Spinal cord (tissue), 10 donors: ENCODE results near the gene SPOCD1. TPM values are rescaled to one million over a fixed set of nuclear protein-coding genes. Genes with fewer than 3 reads are reported as not detected.
A peak's percentile ranks its signal among the peaks of the same experiment; 100 is the strongest.

ENCODE experiments used
- DNase-seq, 6 donors: peaks; one replicate each; pipeline versions ENCODE4 v3.0.0 to v3.0.0-alpha.2; 2013 to 2015; ENCODE audit warnings: low spot score in 6 of 6, low read depth in 4 of 6
- H3K27ac ChIP-seq: one replicate; pipeline ENCODE4 v1.5.1; 2013; ENCODE audit warnings: low read depth, low read length, control low read depth
- H3K27me3 ChIP-seq: one replicate; pipeline ENCODE4 v1.6.1; 2013; ENCODE audit warnings: low read length; ENCODE audit not compliant: control insufficient read depth, insufficient read depth
- H3K36me3 ChIP-seq: one replicate; pipeline ENCODE4 v1.6.1; 2013; ENCODE audit warnings: low read length; ENCODE audit not compliant: control insufficient read depth, insufficient read depth
- H3K4me1 ChIP-seq: one replicate; pipeline ENCODE4 v1.6.1; 2013; ENCODE audit warnings: low read length; ENCODE audit not compliant: control insufficient read depth, insufficient read depth
- H3K4me3 ChIP-seq: one replicate; pipeline ENCODE4 v1.5.1; 2013; ENCODE audit warnings: low read depth, low read length, control low read depth
- H3K9me3 ChIP-seq: one replicate; pipeline ENCODE4 v1.6.1; 2013; ENCODE audit warnings: low read length; ENCODE audit not compliant: control insufficient read depth, insufficient read depth
- WGBS: methylation state at CpG from one replicate; pipeline ENCODE4 v1.1.5; 2013; ENCODE audit warnings: missing lambda C conversion rate; ENCODE audit not compliant: insufficient coverage; 5-methylcytosine and 5-hydroxymethylcytosine counted together
- polyA plus RNA-seq, 2 donors: library from polyadenylated mRNA; unstranded; fragments of 120-200 nt; gene quantifications; one replicate each; pipeline ENCODE4 v1.2.1, GENCODE V29; 2013; ENCODE audit not compliant: insufficient read length in 2 of 2
- total RNA-seq, 2 donors: library from RNA; depleted of rRNA in 1 of 2; stranded (reverse); fragments of 120-200 nt in 1 of 2; fragments of >200 nt in 1 of 2; gene quantifications; one replicate each; pipeline versions ENCODE4 v1.2.3 to v1.2.4, GENCODE V29; 2013 to 2014
- donor health status: healthy.

SPOCD1 gene
- total and polyA plus RNA-seq, 4 donors, result 0.15 to 0.44 (median 0.36) TPM

DNA sequence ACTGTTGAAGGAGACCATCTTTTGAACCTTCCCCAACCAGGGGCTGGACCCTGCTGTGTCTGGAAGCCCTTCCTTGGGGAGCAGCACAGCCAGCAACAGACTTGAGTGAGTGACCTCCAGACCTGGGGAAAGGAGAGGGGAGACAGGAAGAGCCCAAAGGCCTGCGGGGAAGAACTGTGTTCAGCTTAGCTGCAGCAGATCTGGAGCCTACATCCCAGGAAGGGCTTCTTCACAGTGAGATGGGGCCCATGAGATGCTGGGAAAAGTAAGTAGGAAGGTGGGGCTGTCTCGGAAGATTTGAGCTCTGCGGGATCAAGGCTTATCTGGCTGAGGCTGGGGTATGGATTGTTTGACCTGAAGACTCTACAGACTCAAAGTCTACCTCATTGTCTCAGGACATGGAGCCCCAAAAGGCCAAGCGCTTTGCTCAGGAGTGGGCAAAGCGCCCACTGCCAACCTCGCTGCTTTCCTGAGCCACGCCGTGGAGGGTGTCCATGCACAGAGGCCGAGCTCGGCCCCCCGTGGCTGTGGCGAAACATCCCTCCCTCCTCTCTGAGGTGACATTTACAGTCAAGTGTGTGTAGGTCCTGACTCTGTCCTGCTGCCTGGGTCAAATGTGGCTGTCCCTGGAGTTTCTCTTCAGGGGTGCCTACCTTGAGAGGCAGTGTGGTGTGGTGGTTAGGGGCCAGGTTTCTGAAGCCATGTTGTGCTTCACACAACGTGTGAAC, 24.5 kb downstream of the SPOCD1 start:
- no peak overlapping the region for H3K4me3 ChIP-seq
- WGBS, result 83% methylated on average over 6 of the region's 13 CpGs

DNA sequence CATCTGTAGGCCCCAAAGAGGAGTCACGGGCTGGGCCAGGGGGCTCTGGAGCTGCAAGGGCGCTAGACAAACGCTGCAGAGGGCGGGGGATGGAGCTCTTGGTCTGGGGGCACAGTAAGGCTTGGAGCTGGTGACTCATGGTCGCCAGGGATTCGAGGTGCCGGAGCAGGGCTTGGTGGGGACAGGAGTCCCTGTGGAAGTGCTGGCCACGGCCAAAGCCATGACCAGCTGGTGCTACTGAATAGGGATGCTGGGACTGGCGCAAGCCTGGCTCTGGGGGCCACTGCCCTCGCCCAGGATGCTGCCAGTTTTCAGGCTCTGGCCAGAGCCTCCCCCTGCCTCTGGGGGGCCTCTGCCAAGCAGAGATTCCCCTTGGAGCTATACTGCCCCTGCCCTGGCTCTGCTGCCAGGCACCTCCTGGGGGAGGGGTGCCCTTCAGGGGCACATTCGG, 25.2 kb downstream of the SPOCD1 start:
- H3K4me3 ChIP-seq, result no peak overlapping the region
- no peaks in the 10 kb centered on the region for H3K27me3 ChIP-seq
- H3K27ac ChIP-seq, result no peak overlapping the region
- H3K9me3 ChIP-seq, result no peaks in the 10 kb centered on the region
- no peaks in the 10 kb centered on the region for H3K36me3 ChIP-seq
- DNase-seq, result no peak
- 87% methylated on average over 10 of the region's 11 CpGs for WGBS
- H3K4me1 ChIP-seq, result peaks cover 30% of the 10 kb centered on the region

More for the DNA sequence above, 24.5 kb downstream of the SPOCD1 start:
- Histone ChIP-seq H3K9me3 (no peaks in the 10 kb centered on the region), H3K27me3 (no peaks in the 10 kb centered on the region), H3K36me3 (no peaks in the 10 kb centered on the region), H3K27ac (no peak overlapping the region), H3K4me1 (peaks cover 30% of the 10 kb centered on the region)
- DNase-seq, result no peak

DNA sequence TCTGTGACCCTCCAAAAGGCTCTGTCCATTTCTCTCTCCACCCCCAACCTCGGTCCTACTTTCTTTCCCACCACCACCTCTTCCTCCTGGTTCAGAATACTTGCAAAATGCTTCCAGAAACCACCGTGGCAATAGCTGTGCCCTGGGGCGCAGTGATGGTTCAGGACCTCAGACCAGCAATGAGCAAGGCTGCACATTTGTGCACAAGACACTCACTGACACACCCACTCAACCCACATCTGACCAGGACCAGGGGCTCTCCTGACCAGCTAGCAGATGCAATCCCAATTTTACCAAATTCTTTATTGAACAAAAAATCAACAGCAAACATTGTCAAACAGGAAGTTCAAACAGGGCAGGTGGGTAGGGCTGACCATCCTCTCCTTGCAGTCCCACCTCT, 25.7 kb downstream of the SPOCD1 start:
- H3K27ac ChIP-seq, result no peak overlapping the region
- no peak for DNase-seq
- no peak overlapping the region for H3K4me3 ChIP-seq
- H3K27me3 ChIP-seq, result no peaks in the 10 kb centered on the region
- peaks cover 36% of the 10 kb centered on the region for H3K4me1 ChIP-seq
- no peaks in the 10 kb centered on the region for H3K9me3 ChIP-seq
- H3K36me3 ChIP-seq, result no peaks in the 10 kb centered on the region
- WGBS, result 86% methylated on average over 3 of the region's 3 CpGs

DNA sequence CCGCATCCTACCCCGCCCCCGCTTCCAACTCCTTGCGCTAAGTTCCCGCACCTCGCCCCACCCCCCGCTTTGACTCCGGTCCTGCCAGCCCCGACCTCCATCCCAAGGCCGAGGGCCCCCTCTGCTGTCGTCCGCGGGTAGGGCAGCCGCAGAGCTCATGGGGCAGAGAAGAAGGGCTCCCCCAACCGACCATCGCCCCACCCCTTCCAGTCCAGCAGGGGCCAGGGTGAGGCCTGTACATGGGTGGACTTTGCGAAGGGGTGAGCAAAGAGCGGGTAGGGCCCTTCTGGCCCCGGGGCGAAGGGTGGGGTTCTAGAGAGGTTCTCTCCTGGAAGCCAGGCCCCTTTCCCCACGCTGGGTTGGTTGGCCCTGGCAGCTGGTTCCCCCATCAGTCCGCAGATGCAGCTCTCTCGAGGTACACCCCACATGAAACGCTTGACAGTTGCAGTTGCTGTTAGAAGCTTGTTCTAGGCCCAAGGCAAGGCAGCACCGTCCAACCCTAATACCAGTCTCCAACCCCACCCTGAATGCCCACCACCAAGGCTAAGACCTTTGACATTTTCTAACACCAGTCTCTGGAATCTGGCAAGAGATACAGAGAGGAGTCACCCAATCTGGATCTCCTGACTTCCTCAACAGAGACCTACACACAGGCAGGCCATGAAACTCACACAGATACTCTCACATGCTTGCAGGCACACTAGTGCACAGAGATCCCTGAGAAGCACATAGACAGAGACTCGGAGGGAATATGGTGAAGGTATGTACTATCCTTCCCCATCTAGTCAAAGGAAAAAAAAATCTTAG, 26.4 kb downstream of the SPOCD1 start:
- Histone ChIP-seq H3K27me3 (no peaks in the 10 kb centered on the region), H3K36me3 (no peaks in the 10 kb centered on the region), H3K27ac (peak overlapping the region; percentile 94), H3K9me3 (no peaks in the 10 kb centered on the region), H3K4me1 (peaks cover 42% of the 10 kb centered on the region), H3K4me3 (peak overlapping the region; percentile 58)
- DNase-seq, result peak in 5 of 6 donors; percentile 78 to 96 (median 85)
- 12% methylated on average over 14 of the region's 26 CpGs for WGBS

DNA sequence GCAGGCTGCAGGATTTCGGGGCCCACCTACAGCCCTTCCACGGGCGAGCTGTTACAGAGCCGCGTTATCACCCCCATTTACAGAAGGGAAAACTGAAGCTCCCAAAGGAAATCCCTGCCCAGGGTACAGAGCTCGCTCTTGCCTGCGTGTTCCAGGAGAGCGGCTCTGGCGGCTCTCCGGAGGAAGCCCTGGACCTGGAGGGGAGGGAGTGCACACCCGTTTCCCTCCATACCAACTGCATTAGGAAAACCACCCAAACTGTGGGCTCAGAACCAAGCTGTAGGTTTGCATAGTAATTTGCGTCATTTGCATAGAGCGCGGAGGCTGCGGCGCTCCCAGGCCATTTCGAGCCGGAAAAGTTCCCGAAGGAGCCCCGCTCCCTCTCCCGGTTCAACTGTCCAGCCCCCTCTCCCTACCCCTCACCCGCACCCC, 27.0 kb downstream of the SPOCD1 start:
- peak overlapping the region; percentile 58 for H3K4me3 ChIP-seq

DNA sequence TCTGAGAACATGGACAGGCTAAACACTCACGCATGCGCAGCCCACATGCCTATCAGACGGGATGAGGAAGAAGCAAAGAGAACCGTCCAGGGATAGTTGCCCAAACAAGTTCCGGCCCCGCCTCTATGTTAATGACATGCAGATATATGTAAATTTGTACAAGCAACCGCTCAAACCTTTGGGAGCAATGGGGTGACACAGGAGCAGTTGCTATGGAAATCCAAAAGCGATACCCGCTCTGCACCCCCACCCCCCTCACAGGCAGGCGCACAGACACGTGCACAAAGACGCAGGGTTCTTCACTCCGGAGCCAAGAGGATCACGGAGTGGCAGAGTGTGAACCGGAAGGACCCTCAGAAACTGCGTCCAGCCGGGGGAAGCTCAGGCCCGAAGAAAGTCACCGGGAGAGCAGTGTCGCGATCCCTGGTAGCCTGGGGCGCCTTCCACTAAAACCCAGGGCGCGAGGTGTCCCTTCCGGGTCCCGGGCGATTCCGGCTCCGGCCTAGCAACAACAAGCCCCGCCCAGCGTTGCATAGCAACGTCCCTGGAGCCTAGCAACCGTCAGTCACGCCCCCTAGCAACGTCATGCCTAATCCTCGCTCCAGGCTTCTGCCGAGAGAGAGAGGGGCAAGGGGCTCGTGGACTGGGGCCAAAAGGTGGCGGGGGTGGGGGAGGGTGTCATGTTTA, 27.5 kb downstream of the SPOCD1 start:
- 0% methylated on average over 28 of the region's 39 CpGs for WGBS
- Histone ChIP-seq H3K27ac (peak overlapping the region; percentile 94), H3K36me3 (no peaks in the 10 kb centered on the region), H3K9me3 (no peaks in the 10 kb centered on the region), H3K4me1 (peaks cover 54% of the 10 kb centered on the region), H3K27me3 (no peaks in the 10 kb centered on the region), H3K4me3 (peak overlapping the region; percentile 58)
- peak; percentile 78 to 97 (median 88) for DNase-seq

More for the DNA sequence above, 27.0 kb downstream of the SPOCD1 start:
- Histone ChIP-seq H3K4me1 (peaks cover 49% of the 10 kb centered on the region), H3K9me3 (no peaks in the 10 kb centered on the region), H3K27ac (peak overlapping the region; percentile 94), H3K27me3 (no peaks in the 10 kb centered on the region), H3K36me3 (no peaks in the 10 kb centered on the region)
- peak in 2 of 6 donors; percentile 80 to 89 for DNase-seq
- 0% methylated on average over 20 of the region's 22 CpGs for WGBS

DNA sequence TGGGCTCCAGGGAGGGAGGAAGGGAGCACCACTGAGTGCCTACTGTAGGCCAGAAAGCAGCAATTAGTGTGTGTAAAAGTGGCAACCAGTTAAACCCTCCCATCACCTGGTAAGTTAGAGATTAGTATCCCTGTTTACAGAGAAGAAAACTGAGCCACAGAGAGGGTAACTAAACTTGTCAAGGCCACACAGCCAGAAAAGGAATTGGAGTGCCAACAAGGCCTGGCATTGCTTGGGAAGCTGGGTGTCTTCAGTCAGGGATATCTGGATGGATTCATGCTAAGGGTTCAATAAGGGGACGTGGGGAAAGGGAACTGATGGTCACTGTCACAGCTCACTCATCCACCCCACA, 28.1 kb downstream of the SPOCD1 start:
- Histone ChIP-seq H3K36me3 (no peaks in the 10 kb centered on the region), H3K27me3 (no peaks in the 10 kb centered on the region), H3K4me3 (peak overlapping the region; percentile 58), H3K4me1 (peaks cover 59% of the 10 kb centered on the region), H3K9me3 (no peaks in the 10 kb centered on the region), H3K27ac (peak overlapping the region; percentile 94)
- DNase-seq, result no peak
- WGBS, result no CpG with 5 or more reads among the region's 1 CpG

DNA sequence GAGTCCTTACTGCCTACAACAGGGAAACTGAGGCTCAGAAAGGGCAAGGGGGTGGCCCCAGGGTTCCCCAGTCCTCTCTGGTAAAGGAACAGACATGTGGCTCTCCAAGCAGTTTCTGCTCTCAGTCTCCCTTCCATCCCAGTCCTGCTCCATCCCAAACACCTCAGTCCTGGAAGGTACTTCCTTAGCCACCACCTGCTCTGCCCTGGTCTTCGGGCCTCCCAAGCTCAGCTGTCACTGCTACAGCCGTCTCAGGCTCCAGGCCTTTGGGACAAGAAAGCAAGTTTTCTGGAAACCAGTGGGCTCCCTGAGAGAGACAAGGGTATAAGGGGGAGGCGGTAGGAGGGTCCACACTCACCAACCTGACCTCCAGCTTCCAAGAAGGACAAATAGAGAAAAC, 28.6 kb downstream of the SPOCD1 start:
- DNase-seq, result no peak
- peak overlapping the region; percentile 94 for H3K27ac ChIP-seq
- H3K4me1 ChIP-seq, result peaks cover 64% of the 10 kb centered on the region
- no peak overlapping the region for H3K4me3 ChIP-seq
- 100% methylated on average over 1 of the region's 3 CpGs for WGBS
- no peaks in the 10 kb centered on the region for H3K9me3 ChIP-seq
- H3K27me3 ChIP-seq, result no peaks in the 10 kb centered on the region
- no peaks in the 10 kb centered on the region for H3K36me3 ChIP-seq

DNA sequence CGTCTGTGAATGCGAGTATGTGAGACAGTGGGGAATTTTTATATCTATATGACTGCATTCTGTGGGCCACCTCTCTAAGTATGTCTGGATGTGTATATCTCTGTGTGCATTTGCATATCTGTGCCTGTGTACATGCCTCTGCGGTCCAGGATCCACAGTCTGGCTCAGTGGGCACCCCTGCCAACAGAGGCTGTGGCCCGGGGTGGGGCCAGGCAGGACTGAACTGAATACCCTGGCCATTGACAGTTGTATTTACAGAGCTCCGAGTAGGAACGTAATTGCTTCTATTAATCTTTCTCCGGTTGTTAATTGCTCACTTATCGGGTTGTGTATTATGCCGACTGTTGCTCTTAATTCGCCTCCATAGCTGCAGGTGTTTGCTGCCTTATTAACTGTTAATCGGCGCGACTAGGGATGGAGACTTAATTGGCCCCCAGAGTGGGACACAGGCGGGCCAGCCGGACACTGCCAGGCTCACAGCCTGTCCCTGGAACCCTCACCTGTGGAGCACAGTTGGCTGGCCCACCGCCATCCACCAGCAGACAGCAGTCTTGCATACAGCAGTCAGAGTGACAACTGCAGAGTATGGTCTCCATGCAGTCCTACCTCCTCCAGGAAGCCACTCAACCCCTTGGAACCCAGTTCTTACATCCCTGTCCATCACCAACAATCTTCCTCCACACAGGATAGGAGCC, 29.3 kb downstream of the SPOCD1 start:
- no peaks in the 10 kb centered on the region for H3K36me3 ChIP-seq
- DNase-seq, result peak in 1 of 6 donors; percentile 81
- H3K27ac ChIP-seq, result no peak overlapping the region
- H3K27me3 ChIP-seq, result no peaks in the 10 kb centered on the region
- 72% methylated on average over 13 of the region's 16 CpGs for WGBS
- H3K4me1 ChIP-seq, result peaks cover 72% of the 10 kb centered on the region
- H3K4me3 ChIP-seq, result no peak overlapping the region
- H3K9me3 ChIP-seq, result no peaks in the 10 kb centered on the region
